SH-SY5Y (cell line): ENCODE results near the gene CLGN.

Experiments used
- GATA2 ChIP-seq: IDR thresholded peaks from 2 replicates; pipeline ENCODE4 v1.6.1; 2011; ENCODE audit warnings: mild to moderate bottlenecking, low read depth, low read length
- GATA3 ChIP-seq: IDR thresholded peaks from 2 replicates; pipeline ENCODE4 v1.6.1; 2011; ENCODE audit warnings: low read depth, mild to moderate bottlenecking, low read length, moderate library complexity

DNA sequence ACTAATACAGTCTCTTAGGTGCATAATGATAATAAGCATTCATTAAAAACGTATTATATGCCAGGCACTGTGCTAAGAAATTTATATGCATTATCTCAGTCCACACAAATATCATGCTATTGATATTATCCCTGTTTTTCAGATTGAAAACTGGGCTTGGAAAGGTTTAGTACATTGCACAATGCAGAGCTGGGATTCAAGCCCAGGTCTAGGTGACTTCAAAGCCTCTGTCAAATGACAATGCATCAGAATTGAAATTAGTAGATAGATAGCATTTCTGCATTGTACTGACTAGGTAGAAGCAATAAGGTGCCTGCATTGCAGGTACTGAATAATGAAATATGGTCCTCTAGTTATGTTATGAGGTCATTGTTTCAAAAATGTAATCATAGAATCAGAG lies 72.2 kb downstream of the CLGN start:
- no peak for TF ChIP-seq GATA3
- no peak for TF ChIP-seq GATA2
